Adipocyte (in vitro differentiated cells): Measurements from ENCODE around the gene CCDC160.
"Not testable (repeated sequence)": the region's sequence is repeated elsewhere in the genome, so short reads cannot be mapped to it uniquely, and the experiment has no call there.

Experiments used
- DNase-seq: peaks from one replicate; pipeline ENCODE4 v3.0.0-alpha.2; 2015; ENCODE audit warnings: low read depth
- H3K27me3 ChIP-seq: replicated peaks from 2 replicates; pipeline ENCODE4 v1.7.0; 2013; ENCODE audit warnings: mild to moderate bottlenecking, low read length, moderate library complexity; ENCODE audit not compliant: control insufficient read depth, insufficient read depth
- H3K36me3 ChIP-seq: 2 replicates; pipeline ENCODE4 v1.7.0; 2013; ENCODE audit warnings: low read length, mild to moderate bottlenecking, moderate library complexity; ENCODE audit not compliant: control insufficient read depth, insufficient read depth, severe bottlenecking
- H3K4me1 ChIP-seq: 2 replicates; pipeline ENCODE4 v1.7.0; 2013; ENCODE audit warnings: mild to moderate bottlenecking, low read length, moderate library complexity; ENCODE audit not compliant: control insufficient read depth, insufficient read depth
- H3K4me3 ChIP-seq: 2 replicates; pipeline ENCODE4 v1.7.0; 2013; ENCODE audit warnings: mild to moderate bottlenecking, low read length, moderate library complexity
- H3K9ac ChIP-seq: 2 replicates; pipeline ENCODE4 v1.7.0; 2013; ENCODE audit warnings: mild to moderate bottlenecking, low read length, moderate library complexity
- H3K9me3 ChIP-seq: 2 replicates; pipeline ENCODE4 v1.7.0; 2013; ENCODE audit warnings: mild to moderate bottlenecking, low read length, moderate library complexity; ENCODE audit not compliant: control insufficient read depth

Gene CCDC160

DNA sequence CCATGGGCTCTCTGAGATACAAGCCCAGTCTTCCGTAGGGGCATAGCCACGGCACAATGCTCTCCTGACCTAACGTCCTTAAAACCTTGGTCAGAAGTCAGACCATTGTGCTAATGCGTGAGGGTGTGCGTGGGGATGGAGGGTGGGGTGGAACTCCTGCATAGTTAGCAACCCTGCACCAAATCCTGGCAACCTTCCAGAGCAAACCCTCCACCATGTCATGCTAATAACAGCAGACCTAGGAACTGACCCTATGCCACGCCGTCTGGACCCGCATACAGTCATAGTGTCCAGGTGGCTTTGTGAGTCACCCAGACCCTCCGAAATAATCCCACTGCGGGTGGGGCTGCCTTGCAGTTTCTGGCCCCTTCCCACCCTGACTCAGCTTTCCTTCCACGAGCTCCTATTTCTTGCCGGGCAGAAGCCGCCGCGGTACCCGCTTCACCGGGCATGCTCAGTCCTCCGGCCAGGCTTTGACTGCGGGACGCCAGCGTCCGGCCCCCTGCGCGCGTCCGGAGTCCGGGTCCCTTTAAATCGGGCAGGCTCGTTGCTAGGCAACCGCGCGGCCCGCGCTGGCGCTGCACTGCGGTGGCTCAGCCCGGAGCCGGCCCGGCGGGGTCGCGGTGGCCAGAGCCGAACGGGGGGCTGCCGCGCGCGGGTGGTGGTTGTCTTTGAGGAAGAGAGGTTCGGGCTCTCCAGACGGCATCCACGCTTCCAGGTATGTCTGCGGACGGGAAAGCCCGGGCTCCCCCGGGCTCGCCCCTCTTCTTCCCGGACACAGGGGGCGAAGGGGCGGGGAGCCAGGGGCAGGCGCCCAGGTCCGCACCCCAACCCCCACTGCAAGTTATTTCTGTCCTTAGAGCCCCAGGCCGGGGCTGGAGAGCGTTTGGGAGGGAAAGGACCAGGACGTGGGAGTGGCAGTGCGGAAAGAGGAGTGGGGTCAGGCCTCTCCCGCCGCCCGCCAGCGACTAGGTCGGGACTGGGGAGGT, at the start of gene CCDC160:
TSS of gene CCDC160 (plus strand) at position 557 of the 989 bp plus-strand sequence. CDS start 7,619 bp downstream, outside the sequence.
- Histone ChIP-seq H3K27me3 (peaks cover 20% of the 10 kb centered on the region), H3K36me3 (no peaks in the 10 kb centered on the region), H3K4me1 (no peaks in the 10 kb centered on the region), H3K4me3 (peak within 1 kb of the TSS; percentile 70), H3K9ac (no peak within 1 kb of the TSS), H3K9me3 (no peaks in the 10 kb centered on the region)
- peak; percentile 53 for DNase-seq

DNA sequence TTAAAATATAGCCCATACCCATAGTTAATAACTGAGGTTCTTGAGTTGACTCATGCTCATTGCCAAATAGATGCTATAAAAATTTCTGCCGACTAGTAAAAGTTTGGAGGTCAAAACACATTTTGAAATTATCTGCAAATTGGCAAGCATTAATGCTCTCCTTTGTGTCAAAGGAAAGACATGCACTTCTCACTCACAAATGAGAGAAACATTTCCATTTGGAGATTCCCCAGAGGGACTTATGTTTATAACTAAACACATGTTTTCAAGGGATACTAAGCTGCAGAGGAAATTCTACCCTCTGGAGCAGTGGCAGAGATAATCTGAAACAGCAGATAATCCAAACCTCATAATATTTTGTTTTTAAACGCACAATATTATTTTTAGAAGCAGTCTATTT, 45.7 kb upstream of the CCDC160 start:
- Histone ChIP-seq H3K9me3 (peaks cover 3% of the 10 kb centered on the region), H3K9ac (no peak overlapping the region), H3K4me1 (peaks cover 15% of the 10 kb centered on the region), H3K4me3 (no peak overlapping the region), H3K27me3 (peaks cover 7% of the 10 kb centered on the region), H3K36me3 (no peaks in the 10 kb centered on the region)
- no peak for DNase-seq

DNA sequence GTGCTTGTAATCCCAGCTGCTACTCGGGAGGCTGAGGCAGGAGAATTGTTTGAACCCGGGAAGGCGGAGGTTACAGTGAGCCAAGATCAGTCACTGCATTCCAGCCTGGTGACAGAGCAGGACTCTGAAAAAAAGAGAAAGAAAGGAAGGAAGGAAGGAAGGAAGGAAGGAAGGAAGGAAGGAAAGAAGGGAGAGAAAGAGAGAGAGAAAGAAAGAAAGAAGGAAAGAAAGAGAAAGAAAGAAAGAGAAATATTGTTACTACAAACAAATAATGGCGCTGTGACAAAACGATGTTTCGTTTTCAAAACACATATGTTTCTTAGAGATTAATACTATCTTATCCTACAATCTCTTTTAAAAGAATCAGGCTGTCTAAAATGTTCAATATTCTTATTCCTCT, 42.1 kb upstream of the CCDC160 start:
- Histone ChIP-seq H3K9me3 (peaks cover 26% of the 10 kb centered on the region), H3K9ac (no peak overlapping the region)

DNA sequence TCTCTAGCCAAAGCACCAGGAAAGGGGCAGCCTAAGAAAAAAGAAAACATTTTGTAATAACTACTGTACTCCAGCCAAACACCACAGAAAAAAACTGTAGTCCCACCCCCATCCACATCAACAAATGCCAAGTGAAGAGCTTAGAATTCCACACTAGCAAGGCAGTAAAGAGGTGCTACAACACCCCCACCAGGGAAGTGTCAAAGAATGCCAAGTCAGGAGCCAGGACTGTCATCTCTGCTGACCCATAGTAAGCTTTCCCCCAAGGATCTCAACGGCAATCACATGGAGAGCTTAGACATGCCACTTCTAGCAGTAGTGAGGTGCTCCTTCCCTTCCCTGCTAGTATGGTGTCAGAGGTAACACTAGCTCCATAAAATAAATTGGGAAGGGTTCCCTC, 34.4 kb upstream of the CCDC160 start:
- Histone ChIP-seq H3K4me1 (no peaks in the 10 kb centered on the region), H3K36me3 (no peaks in the 10 kb centered on the region), H3K9ac (no peak overlapping the region), H3K9me3 (peaks cover 40% of the 10 kb centered on the region), H3K4me3 (no peak overlapping the region), H3K27me3 (no peaks in the 10 kb centered on the region)
- no peak for DNase-seq

More for the DNA sequence above, 42.1 kb upstream of the CCDC160 start:
- Histone ChIP-seq H3K4me1 (peaks cover 15% of the 10 kb centered on the region), H3K4me3 (no peak overlapping the region), H3K27me3 (no peaks in the 10 kb centered on the region), H3K36me3 (no peaks in the 10 kb centered on the region)
- DNase-seq: no peak

DNA sequence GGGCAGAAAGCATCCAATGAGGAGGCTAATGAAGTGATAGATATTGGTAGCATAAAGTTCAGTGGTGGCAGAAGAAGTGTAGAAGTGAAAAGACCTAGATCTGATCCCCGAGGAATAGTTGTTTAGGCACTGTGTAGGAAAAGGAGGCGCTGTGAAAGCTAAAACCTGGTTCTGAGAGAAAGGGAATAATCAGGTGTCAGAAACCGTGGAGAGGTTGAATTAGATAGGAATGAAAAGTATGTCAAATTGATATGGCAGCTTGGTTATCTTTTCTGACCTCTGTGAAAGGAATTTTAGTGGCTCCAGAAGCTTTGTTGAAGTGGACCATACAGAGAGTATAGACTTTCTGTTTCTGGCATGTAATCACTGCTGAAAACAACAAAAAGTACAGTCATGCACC, 30.8 kb upstream of the CCDC160 start:
- Histone ChIP-seq H3K9me3 (peaks cover 39% of the 10 kb centered on the region), H3K4me1 (no peaks in the 10 kb centered on the region), H3K36me3 (no peaks in the 10 kb centered on the region), H3K27me3 (no peaks in the 10 kb centered on the region), H3K9ac (no peak overlapping the region), H3K4me3 (no peak overlapping the region)
- DNase-seq: no peak

DNA sequence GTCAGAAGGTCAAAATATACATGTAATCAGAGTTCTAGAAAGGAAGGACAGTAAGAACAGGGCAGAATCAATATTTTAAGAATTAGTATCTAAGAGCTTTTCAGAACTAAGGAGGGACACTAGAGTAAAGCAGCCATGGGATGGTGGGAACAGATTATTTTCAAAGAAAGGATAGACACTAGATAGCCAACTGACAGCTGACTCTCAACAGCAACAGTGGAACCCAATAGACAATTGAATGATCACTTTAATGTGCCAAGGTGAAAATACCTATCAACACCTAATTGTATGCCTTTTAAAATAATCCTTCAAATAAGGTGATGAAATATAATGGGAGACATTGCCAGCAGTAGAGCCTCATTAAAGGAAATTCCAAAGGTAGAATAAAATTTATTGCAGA, 26.5 kb upstream of the CCDC160 start:
- Histone ChIP-seq H3K9me3 (peaks cover 19% of the 10 kb centered on the region), H3K27me3 (no peaks in the 10 kb centered on the region), H3K4me1 (no peaks in the 10 kb centered on the region), H3K36me3 (no peaks in the 10 kb centered on the region), H3K9ac (no peak overlapping the region), H3K4me3 (no peak overlapping the region)
- no peak for DNase-seq

DNA sequence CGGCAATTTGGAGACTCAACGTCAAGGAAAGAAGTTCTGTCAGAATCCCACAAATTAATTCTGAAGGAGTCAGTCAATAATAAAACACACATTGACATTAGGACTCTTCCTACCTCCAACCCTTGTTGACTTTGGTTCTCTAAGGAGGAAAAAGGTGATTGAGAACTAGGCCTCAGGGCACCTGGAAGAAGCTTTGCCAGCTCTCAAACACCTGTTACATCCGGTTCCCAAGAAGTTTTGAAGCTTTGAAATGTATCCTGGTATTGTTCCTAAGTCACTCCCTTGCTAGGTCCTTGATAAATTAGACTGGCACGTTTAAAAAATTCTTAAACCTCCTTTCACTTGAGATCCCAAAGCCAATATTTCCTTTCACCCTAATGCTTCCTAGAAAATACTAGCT, 1.7 kb upstream of the CCDC160 start:
- Histone ChIP-seq H3K4me1 (no peaks in the 10 kb centered on the region), H3K36me3 (no peaks in the 10 kb centered on the region), H3K9ac (no peak overlapping the region), H3K27me3 (peaks cover 18% of the 10 kb centered on the region), H3K4me3 (no peak overlapping the region), H3K9me3 (no peaks in the 10 kb centered on the region)
- DNase-seq: no peak

DNA sequence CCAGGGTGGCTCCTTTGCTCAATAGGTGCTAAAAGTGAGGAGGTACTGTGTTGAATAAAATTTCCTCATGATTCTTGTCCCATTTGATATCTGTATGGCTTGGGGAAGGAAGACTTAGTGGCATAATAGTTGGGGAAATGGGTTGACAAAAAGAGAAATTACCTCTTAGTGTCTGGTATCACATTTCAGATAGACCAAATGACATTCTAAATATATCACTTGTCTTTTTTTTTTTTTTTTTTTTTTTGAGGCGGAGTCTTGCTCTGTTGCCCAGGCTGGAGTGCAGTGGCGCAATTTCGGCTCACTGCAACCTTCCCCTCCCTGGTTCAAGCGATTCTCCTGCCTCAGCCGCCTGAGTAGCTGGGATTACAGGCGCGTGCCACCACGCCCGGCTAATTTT, 1.2 kb downstream of the CCDC160 start:
- not testable (repeated sequence) for H3K9ac ChIP-seq, DNase-seq, H3K9me3 ChIP-seq, H3K36me3 ChIP-seq, H3K4me3 ChIP-seq, H3K4me1 ChIP-seq
- H3K27me3 ChIP-seq: peaks cover 20% of the 10 kb centered on the region

DNA sequence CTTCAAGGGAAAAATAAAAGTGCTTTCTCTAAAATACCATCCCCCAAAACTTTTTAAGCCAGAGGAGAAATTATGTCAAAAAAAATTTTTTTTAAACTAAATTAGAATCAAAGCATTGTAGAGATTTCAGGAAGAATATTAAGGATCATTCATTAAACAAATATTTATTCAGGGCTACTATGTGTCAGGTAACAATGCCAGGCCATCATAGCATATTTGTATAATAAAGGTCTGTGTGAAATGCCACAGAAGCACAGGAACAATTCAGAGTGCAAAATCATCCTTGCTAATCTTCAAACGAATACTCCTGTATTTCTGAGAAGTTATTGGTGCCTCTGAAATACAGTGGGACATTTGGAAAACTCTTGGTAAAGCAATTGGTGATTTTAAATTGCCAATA, 2.0 kb downstream of the CCDC160 start:
- H3K27me3 ChIP-seq: peaks cover 20% of the 10 kb centered on the region
- H3K4me3 ChIP-seq: no peak overlapping the region
- peaks cover 5% of the 10 kb centered on the region for H3K4me1 ChIP-seq
- no peak for DNase-seq
- no peaks in the 10 kb centered on the region for H3K36me3 ChIP-seq
- no peaks in the 10 kb centered on the region for H3K9me3 ChIP-seq
- H3K9ac ChIP-seq: no peak overlapping the region

DNA sequence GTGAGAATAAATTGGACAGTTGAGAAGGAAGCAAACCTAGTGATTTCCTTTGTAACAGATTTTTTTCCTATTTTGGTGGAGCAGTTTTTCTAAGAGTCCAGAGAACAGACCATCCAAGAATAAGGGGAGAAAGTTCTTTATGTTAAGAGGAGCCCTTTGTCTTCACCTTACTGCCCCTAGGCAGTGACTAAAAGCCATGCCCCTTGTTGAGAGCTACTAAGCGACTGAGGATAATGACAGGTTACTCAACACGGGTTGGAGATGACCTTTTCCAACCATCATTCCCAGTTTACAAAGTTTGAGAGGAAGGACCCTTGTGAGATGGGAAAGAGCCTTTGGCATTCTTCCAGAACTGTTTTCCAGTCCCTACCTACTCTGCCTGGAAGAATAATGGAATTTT, 3.2 kb downstream of the CCDC160 start:
- Histone ChIP-seq H3K36me3 (no peaks in the 10 kb centered on the region), H3K27me3 (peaks cover 20% of the 10 kb centered on the region), H3K4me1 (peaks cover 7% of the 10 kb centered on the region), H3K9me3 (no peaks in the 10 kb centered on the region), H3K9ac (no peak overlapping the region), H3K4me3 (no peak overlapping the region)
- no peak for DNase-seq

DNA sequence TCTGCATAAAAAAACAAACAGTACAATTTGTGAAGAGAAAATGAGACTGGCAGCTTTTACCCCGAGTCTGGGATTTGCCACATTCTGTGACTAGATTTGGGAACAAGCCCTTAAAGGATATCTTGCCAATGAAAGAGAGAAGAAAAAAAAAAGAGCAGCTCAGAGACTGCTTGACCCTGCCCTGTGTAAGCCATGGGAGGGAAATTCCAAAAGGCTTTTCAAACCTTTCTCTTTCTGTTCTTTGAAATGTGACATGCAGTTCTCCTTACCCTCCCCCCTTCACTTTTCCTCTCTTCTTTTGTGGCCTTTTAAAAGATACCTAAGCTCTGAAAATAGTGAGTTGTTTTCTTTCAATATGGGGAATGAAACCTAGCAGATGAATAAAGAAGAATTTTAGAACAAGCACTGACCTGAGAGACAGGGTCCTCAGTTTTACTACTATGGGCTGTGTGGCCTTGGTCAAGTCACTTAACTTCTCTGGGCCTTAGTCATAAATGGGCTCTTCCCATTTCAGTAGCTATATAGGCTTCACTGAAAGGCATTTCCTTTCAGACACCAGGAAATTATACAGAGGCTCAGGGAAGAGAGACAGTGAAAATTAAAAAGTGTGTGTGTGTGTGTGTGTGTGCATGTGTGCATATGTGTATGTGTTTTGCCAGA, 5.1 kb downstream of the CCDC160 start:
- Histone ChIP-seq H3K27me3 (peaks cover 24% of the 10 kb centered on the region), H3K4me3 (no peak overlapping the region), H3K9ac (no peak overlapping the region), H3K4me1 (peaks cover 7% of the 10 kb centered on the region), H3K9me3 (no peaks in the 10 kb centered on the region), H3K36me3 (no peaks in the 10 kb centered on the region)
- no peak for DNase-seq
